Progenitor cell of endocrine pancreas (in vitro differentiated cells): ENCODE measurements around the gene CEP170. TPM values are rescaled to one million over a fixed set of nuclear protein-coding genes. Genes with fewer than 3 reads are reported as not detected.

ENCODE experiments used
- DNase-seq: peaks from one replicate; pipeline ENCODE4 v3.0.0; 2021; ENCODE audit warnings: low spot score; ENCODE audit not compliant: unreplicated experiment
- H3K27ac Mint-ChIP-seq: 2 replicates; pipeline ENCODE4 v1.8.0; 2021; ENCODE audit warnings: mild to moderate bottlenecking, moderate library complexity, mixed read lengths
- H3K27me3 Mint-ChIP-seq: 2 replicates; pipeline ENCODE4 v1.8.0; 2021; ENCODE audit warnings: mixed read lengths
- H3K36me3 Mint-ChIP-seq: 2 replicates; pipeline ENCODE4 v1.8.0; 2022; ENCODE audit warnings: mixed read lengths; ENCODE audit not compliant: insufficient read depth
- H3K4me1 Mint-ChIP-seq: 2 replicates; pipeline ENCODE4 v1.8.0; 2021; ENCODE audit warnings: low read depth, mixed read lengths
- H3K4me3 Mint-ChIP-seq: 2 replicates; pipeline ENCODE4 v1.8.0; 2021; ENCODE audit warnings: low read depth, mild to moderate bottlenecking, moderate library complexity, mixed read lengths
- H3K9me3 Mint-ChIP-seq: 2 replicates; pipeline ENCODE4 v1.8.0; 2021; ENCODE audit warnings: low read depth, mixed read lengths
- total RNA-seq: library from RNA; stranded (reverse); gene quantifications from 2 replicates; pipeline ENCODE4 v1.2.1, GENCODE V29; 2021
- TF ChIP-seq, protein P1 (sequence below): fragments of 200-600 bp; sonication (generic); IDR thresholded peaks from one replicate; pipeline ENCODE4 v1.5.0; 2021; ENCODE audit warnings: antibody characterized with exemption, mild to moderate bottlenecking; ENCODE audit not compliant: unreplicated experiment

Gene CEP170
- total RNA-seq, 1 donor from 2014 or later: 80.1 TPM

DNA sequence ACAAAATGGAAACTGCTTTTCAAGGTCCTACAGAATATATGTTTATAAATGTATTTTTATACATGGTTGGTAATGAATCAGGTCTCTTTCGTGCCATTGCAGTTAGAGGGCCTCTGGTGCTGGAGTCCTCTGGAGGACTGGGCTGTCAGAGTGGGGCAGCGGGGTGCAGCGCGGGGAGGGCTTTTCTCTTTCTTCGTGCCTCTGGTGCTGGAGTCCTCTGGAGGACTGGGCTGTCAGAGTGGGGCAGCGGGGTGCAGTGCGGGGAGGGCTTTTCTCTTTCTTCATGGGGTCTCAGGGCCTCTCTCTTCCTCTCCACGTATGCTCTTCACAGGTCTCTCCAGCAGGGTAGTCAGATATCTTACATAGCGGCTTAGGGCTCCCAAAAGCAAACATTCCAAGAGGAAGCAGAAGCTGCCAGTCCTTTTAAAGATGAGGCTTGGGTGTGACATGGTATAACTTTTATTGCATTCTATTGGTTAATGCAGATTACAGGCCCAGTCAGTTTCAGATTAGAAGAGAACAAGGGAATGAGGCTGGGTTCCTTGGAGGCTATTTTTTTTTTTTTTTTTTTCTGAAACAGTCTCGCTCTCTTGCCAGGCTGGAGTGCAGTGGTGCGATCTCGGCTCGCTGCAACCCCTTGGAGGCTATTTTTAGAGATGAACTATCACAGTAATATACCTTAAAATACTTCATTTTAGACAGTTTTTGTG is 13.8 kb upstream of the CEP170 start:
- no peaks in the 10 kb centered on the region for H3K9me3 Mint-ChIP-seq
- TF ChIP-seq, protein P1, sequence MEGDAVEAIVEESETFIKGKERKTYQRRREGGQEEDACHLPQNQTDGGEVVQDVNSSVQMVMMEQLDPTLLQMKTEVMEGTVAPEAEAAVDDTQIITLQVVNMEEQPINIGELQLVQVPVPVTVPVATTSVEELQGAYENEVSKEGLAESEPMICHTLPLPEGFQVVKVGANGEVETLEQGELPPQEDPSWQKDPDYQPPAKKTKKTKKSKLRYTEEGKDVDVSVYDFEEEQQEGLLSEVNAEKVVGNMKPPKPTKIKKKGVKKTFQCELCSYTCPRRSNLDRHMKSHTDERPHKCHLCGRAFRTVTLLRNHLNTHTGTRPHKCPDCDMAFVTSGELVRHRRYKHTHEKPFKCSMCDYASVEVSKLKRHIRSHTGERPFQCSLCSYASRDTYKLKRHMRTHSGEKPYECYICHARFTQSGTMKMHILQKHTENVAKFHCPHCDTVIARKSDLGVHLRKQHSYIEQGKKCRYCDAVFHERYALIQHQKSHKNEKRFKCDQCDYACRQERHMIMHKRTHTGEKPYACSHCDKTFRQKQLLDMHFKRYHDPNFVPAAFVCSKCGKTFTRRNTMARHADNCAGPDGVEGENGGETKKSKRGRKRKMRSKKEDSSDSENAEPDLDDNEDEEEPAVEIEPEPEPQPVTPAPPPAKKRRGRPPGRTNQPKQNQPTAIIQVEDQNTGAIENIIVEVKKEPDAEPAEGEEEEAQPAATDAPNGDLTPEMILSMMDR: no peak
- peaks cover 8% of the 10 kb centered on the region for H3K4me1 Mint-ChIP-seq
- H3K4me3 Mint-ChIP-seq: no peak overlapping the region
- H3K36me3 Mint-ChIP-seq: peaks cover 7% of the 10 kb centered on the region
- no peak for DNase-seq
- peak overlapping the region; percentile 88 for H3K27ac Mint-ChIP-seq
- no peaks in the 10 kb centered on the region for H3K27me3 Mint-ChIP-seq

DNA sequence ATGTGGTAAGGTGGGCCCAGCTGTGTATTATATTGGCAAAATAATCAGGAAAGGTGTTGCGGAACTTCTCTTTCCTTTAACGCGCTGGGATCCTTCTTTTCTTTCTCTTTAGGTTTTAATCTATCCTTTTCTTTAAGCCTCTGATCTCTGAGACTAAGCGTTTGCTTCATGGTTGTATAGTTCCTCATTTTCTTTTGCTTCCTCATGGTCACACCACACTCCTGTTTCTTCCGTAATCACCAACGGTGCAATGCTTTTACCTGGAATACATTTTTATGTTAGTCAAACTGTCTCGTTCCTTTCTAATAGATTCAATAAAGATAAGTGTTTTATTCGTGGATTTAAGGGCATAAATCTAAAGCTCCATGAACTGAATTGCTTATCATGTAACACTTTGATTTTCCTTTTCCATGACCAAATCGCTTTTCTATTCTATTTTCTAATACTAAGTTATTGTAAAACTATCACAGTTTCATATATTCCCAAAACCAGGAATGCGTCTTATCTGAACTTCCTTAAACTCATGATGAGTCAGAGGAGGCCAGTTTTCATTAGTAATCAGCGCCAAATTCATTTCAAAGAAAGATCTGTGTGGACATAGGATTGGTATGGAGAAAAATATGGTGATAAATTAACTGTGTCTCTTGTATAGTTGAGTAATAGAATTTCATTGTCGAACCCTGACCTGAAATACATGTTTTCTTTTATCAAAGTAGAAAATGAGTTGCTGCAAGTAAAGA is 13.0 kb upstream of the CEP170 start:
- Mint-ChIP-seq H3K27me3 (no peaks in the 10 kb centered on the region), H3K9me3 (no peaks in the 10 kb centered on the region), H3K27ac (peak overlapping the region; percentile 60), H3K4me3 (no peak overlapping the region), H3K36me3 (peaks cover 6% of the 10 kb centered on the region), H3K4me1 (peaks cover 11% of the 10 kb centered on the region)
- DNase-seq: no peak
- TF ChIP-seq, protein P1: no peak

DNA sequence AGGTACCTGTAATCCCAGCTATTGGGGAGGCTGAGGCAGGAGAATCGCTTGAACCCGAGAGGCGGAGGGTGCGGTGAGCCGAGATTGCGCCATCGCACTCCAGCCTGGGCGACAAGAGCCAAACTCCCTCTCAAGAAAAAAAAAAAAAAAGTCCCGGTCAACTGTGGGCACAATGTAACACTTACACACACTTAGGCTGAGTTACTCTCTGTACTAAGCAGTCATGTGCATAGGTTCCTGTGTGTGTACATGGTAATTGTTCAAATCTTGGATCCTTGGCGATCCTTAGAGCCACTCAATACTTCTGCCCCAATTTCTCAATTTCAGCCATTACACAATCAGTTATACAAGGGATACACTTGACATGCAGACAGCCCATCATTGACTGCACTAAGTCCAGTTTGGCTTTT is 12.4 kb upstream of the CEP170 start:
- no peak for DNase-seq
- Mint-ChIP-seq H3K9me3 (no peaks in the 10 kb centered on the region), H3K27ac (no peak overlapping the region), H3K36me3 (peaks cover 6% of the 10 kb centered on the region), H3K4me3 (no peak overlapping the region), H3K4me1 (peaks cover 15% of the 10 kb centered on the region), H3K27me3 (no peaks in the 10 kb centered on the region)
- TF ChIP-seq, protein P1: no peak

- Mint-ChIP-seq H3K9me3 (no peaks in the 10 kb centered on the region), H3K4me3 (no peak overlapping the region), H3K4me1 (peaks cover 15% of the 10 kb centered on the region), H3K27ac (no peak overlapping the region), H3K36me3 (peaks cover 6% of the 10 kb centered on the region), H3K27me3 (no peaks in the 10 kb centered on the region)
- TF ChIP-seq, protein P1: no peak
- no peak for DNase-seq
Measured at GRCh38 chr1:243266231-243266630, 11.2 kb upstream of the CEP170 start.

DNA sequence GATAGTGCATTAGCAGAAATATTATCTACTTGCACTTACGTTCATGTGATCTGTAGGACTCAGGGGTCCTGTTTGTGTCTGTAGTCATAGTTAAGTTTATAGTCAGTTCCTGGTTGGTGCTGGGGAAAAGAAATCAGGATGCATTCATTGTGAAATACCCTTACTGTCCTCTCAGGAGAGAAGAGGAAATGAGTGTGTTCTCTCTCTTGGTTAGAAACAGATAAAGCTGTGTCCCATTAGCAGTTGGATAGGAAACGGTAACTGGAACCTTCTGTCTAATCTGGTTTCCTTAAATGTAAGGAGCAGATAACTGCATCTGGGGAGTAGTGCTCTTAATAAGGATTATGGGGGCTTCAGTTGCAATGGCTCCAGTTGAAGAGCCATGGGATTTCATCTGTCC is 9.6 kb upstream of the CEP170 start:
- Mint-ChIP-seq H3K9me3 (no peaks in the 10 kb centered on the region), H3K27me3 (no peaks in the 10 kb centered on the region), H3K4me3 (no peak overlapping the region), H3K4me1 (peaks cover 10% of the 10 kb centered on the region), H3K36me3 (peaks cover 4% of the 10 kb centered on the region), H3K27ac (no peak overlapping the region)
- no peak for DNase-seq
- TF ChIP-seq, protein P1: no peak
